HepG2 (cell line): ENCODE results near the gene JPH4. TPM values are rescaled to one million over a fixed set of nuclear protein-coding genes. Genes with fewer than 3 reads are reported as not detected.
A peak's percentile ranks its signal among the peaks of the same experiment; 100 is the strongest.
"Not testable (repeated sequence)": the region's sequence is repeated elsewhere in the genome, so short reads cannot be mapped to it uniquely, and the experiment has no call there.

Source experiments
- AFF4 ChIP-seq: sonication (generic); formaldehyde crosslinking; IDR thresholded peaks from 2 replicates; pipeline ENCODE4 v1.4.0; 2020; ENCODE audit warnings: missing genetic modification reagents
- ATF4 ChIP-seq, 2 experiments: fragments of 450-650 bp in 1 of 2; sonication (generic) in 1 of 2; formaldehyde crosslinking; IDR thresholded peaks; 2 replicates each; pipeline versions ENCODE4 v1.5.0 to v1.8.0; 2020 to 2022; ENCODE audit warnings: mild to moderate bottlenecking in 1 of 2, missing genetic modification reagents in 1 of 2
- CHD2 ChIP-seq: IDR thresholded peaks from 2 replicates; pipeline ENCODE4 v1.6.1; 2011; ENCODE audit warnings: low read depth, low read length, improper control_type of control experiment
- CREB1 ChIP-seq, 2 experiments: fragments of 450-650 bp in 1 of 2; IDR thresholded peaks; 2 replicates each; pipeline ENCODE4 v1.6.1; 2016 to 2017; ENCODE audit warnings: control low read depth in 1 of 2, mild to moderate bottlenecking in 1 of 2, missing compliant biosample characterization in 1 of 2, missing genetic modification characterization in 1 of 2
- FOXP4 ChIP-seq: sonication (generic); formaldehyde crosslinking; IDR thresholded peaks from 2 replicates; pipeline ENCODE4 v1.4.0; 2020; ENCODE audit warnings: missing genetic modification reagents
- GATAD2A ChIP-seq: IDR thresholded peaks from 2 replicates; pipeline ENCODE4 v1.6.1; 2016
- GLI4 ChIP-seq: sonication (generic); formaldehyde crosslinking; IDR thresholded peaks from 2 replicates; pipeline ENCODE4 v1.5.1; 2020; ENCODE audit warnings: missing genetic modification reagents, mild to moderate bottlenecking, moderate library complexity, borderline replicate concordance
- MLX ChIP-seq: IDR thresholded peaks from 2 replicates; pipeline ENCODE4 v1.6.1; 2016
- MYC ChIP-seq: sonication (generic); formaldehyde crosslinking; IDR thresholded peaks from 2 replicates; pipeline ENCODE4 v1.9.0; 2021; ENCODE audit warnings: missing genetic modification reagents, borderline replicate concordance
- NCOA5 ChIP-seq: sonication (generic); formaldehyde crosslinking; IDR thresholded peaks from 2 replicates; pipeline ENCODE4 v1.4.0; 2020; ENCODE audit warnings: missing genetic modification reagents
- PHF21A ChIP-seq: sonication (generic); formaldehyde crosslinking; IDR thresholded peaks from 2 replicates; pipeline ENCODE4 v1.5.0; 2020; ENCODE audit warnings: mild to moderate bottlenecking, missing genetic modification reagents
- POLR2A ChIP-seq, 2 experiments: IDR thresholded peaks; 2 replicates each; pipeline ENCODE4 v1.6.1; 2011; ENCODE audit warnings: low read depth in 2 of 2, low read length in 2 of 2, mild to moderate bottlenecking in 1 of 2, moderate library complexity in 1 of 2; ENCODE audit not compliant: insufficient read depth in 1 of 2
- RARA ChIP-seq: IDR thresholded peaks from 2 replicates; pipeline ENCODE4 v1.6.1; 2016; ENCODE audit warnings: missing genetic modification reagents, missing compliant biosample characterization
- SATB2 ChIP-seq: sonication (generic); formaldehyde crosslinking; IDR thresholded peaks from 2 replicates; pipeline ENCODE4 v1.5.0; 2020; ENCODE audit warnings: missing genetic modification reagents
- SRSF4 ChIP-seq: fragments of 200-400 bp; formaldehyde crosslinking; IDR thresholded peaks from one replicate; pipeline ENCODE4 v1.6.1; 2018; ENCODE audit warnings: mild to moderate bottlenecking, low read depth, low read length, moderate library complexity; ENCODE audit not compliant: poor library complexity, severe bottlenecking
- TARDBP ChIP-seq: sonication (generic); formaldehyde crosslinking; IDR thresholded peaks from 2 replicates; pipeline ENCODE4 v1.8.0; 2022; ENCODE audit warnings: mild to moderate bottlenecking, missing genetic modification reagents
- ZBTB25 ChIP-seq: IDR thresholded peaks from 2 replicates; pipeline ENCODE4 v1.6.1; 2018; ENCODE audit warnings: missing genetic modification reagents
- ZBTB8A ChIP-seq: sonication (generic); formaldehyde crosslinking; IDR thresholded peaks from 2 replicates; pipeline ENCODE4 v1.4.0; 2020; ENCODE audit warnings: mild to moderate bottlenecking, low read depth, missing genetic modification reagents, borderline replicate concordance
- ZNF274 ChIP-seq: sonication (generic); formaldehyde crosslinking; IDR thresholded peaks from 2 replicates; pipeline ENCODE4 v1.5.1; 2020; ENCODE audit warnings: mild to moderate bottlenecking, missing genetic modification reagents
- ZNF607 ChIP-seq: sonication (generic); formaldehyde crosslinking; IDR thresholded peaks from 2 replicates; pipeline ENCODE4 v1.5.1; 2020; ENCODE audit warnings: missing genetic modification reagents, mild to moderate bottlenecking, borderline replicate concordance
- ZNF670 ChIP-seq: sonication (generic); formaldehyde crosslinking; IDR thresholded peaks from 2 replicates; pipeline ENCODE4 v1.8.0; 2022; ENCODE audit warnings: mild to moderate bottlenecking, missing genetic modification reagents, borderline replicate concordance
- polyA plus RNA-seq, 8 experiments: library from polyadenylated mRNA; depleted of rRNA in 3 of 8; stranded (reverse) in 7 of 8; unstranded in 1 of 8; fragments of >200 nt; fragmentation: Illumina TruSeq in 4 of 8; extraction: Trizol in 4 of 8; gene quantifications; 2 replicates each; pipeline versions ENCODE4 v1.2.1 to v1.2.3, GENCODE V29; 2011 to 2016; ENCODE audit warnings: low read depth in 4 of 8, missing spikeins in 1 of 8, mixed read lengths in 1 of 8; ENCODE audit not compliant: insufficient read depth in 1 of 8
- total RNA-seq, 5 experiments: library from RNA; depleted of rRNA; stranded (reverse); fragments of >200 nt; fragmentation: Illumina TruSeq; extraction: Trizol; gene quantifications; 2 replicates each; pipeline ENCODE4 v1.2.3, GENCODE V29; 2016; ENCODE audit warnings: low read depth in 1 of 5

Gene JPH4
- total and polyA plus RNA-seq, 2 of the 13 experiments (the other 11 are each of a cell fraction or from before 2014, with no cell fraction given) = 0.08 to 0.22 TPM

- peak; percentile 77; the same call in 1 of the 2 replicates for TF ChIP-seq MLX (CRISPR knock-in tag)
- peak; percentile 48; the same call in 1 of the 2 replicates for TF ChIP-seq ZBTB25 (CRISPR knock-in tag)
- peak; percentile 25 for TF ChIP-seq CREB1 (IDR thresholded peaks at IDR 0.05)
- TF ChIP-seq CREB1 (CRISPR knock-in tag; IDR thresholded peaks at IDR 0.05) = not testable (repeated sequence)
- TF ChIP-seq GATAD2A (CRISPR knock-in tag) = peak; percentile 71; the same call in 1 of the 2 replicates
- 0 out of 2 replicates have a peak, but pooled peaks have one; percentile 17 for TF ChIP-seq FOXP4 (CRISPR knock-in tag)
- peak; percentile 96 for TF ChIP-seq ZBTB8A (CRISPR knock-in tag)
- TF ChIP-seq TARDBP (CRISPR knock-in tag) = peak; percentile 94
- TF ChIP-seq ATF4 (CRISPR knock-in tag; IDR thresholded peaks at IDR 0.05) = peak; percentile 67 to 74
- peak; percentile 30; the same call in 1 of the 2 replicates for TF ChIP-seq CHD2
- peak; percentile 100 for TF ChIP-seq NCOA5 (CRISPR knock-in tag)
- TF ChIP-seq SRSF4 = peak; percentile 23
- peak; percentile 98 for TF ChIP-seq ZNF670 (CRISPR knock-in tag)
- peak; percentile 77 for TF ChIP-seq SATB2 (CRISPR knock-in tag)
- peak; percentile 61; the same call in 1 of the 2 replicates for TF ChIP-seq GLI4 (CRISPR knock-in tag)
- peak; percentile 99 for TF ChIP-seq AFF4 (CRISPR knock-in tag)
- peak; percentile 66 for TF ChIP-seq RARA (CRISPR knock-in tag)
- TF ChIP-seq POLR2A (IDR thresholded peaks at IDR 0.05; ENCODE audit: insufficient read depth in 1 of 2, low read depth in 2 of 2, low read length in 2 of 2) = peak in 1 of 2 experiments; percentile 94; a peak in 2 of 4 replicates
- TF ChIP-seq MYC (CRISPR knock-in tag) = peak; percentile 65; the same call in 1 of the 2 replicates
- TF ChIP-seq PHF21A (CRISPR knock-in tag) = peak; percentile 73
- peak; percentile 95; the same call in 1 of the 2 replicates for TF ChIP-seq ZNF274 (CRISPR knock-in tag)
- TF ChIP-seq ZNF607 = peak; percentile 97
Measured at GRCh38 chr14:23583761-23584526, 5.4 kb upstream of the JPH4 start (continued).
